Stimulated activated CD4-positive, alpha-beta T cell treated with anti-CD3 and anti-CD28 coated beads, Interleukin-12 subunit alpha, Interleukin-12 subunit beta, amount 100 ng/mL, for 48 hours (primary cell): ENCODE results near the gene GRAMD1B.

Experiments used
- DNase-seq, 3 donors: peaks; one replicate each; pipeline ENCODE4 v3.0.0-alpha.2; 2020; ENCODE audit warnings: low read depth in 2 of 3, low spot score in 1 of 3

Gene GRAMD1B

DNA sequence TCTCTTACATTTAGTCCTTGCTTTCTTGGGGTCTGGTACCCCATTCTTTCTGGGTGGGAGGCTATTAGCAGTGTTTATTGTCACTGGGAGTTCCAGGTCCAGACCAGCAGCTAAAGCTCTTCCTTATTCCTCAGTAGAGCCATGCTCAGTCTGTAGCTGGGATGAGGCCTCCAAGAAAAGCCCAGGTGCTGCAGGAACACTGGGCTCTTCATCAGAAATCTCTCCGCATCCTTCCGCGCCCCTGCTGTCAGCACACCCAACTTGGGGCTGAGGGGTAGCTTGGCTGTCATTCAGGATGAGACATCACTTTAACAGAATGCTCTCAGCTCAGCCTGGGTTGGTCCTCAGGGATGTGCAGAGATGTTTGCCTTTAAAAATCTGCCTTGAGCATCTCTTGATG is 97.5 kb downstream of the GRAMD1B start:
- no peak for DNase-seq

DNA sequence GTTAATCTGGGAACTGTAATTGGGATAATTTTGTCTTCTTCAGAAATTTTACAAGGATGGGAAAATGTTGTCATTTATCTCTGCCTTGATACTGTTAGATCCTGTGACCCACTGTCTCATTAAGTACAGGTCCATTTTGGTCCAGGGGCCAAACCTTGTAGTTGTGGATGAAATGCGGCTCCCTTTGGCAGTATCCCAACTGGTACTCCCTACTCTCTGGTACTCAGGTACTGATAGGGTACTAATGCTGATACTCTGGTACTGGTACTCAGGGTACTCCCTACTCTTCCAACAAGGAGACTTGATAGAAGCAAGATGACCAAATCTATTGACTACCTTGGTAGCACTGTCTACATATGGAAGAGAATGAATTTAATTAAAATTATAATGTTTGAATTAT is 97.9 kb downstream of the GRAMD1B start:
- DNase-seq: no peak

DNA sequence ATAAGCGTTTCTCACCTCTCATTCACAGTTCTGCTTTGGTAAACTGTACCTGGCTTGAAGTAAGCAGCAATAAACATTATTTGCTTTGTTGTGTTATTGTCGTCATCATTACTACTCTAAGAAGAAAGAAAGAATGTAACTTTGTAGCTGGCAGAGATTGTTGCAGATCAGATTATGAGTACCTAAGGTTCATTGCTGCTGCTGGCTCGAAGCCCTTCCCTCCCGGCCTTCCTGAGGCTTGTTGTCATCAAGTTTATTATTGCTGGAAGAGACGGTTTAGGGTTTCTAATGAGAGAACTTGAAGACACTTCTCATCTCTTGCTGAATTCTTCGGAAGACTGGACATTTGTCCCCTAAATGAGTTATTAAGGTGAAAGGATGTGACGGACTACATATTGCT is 101.3 kb downstream of the GRAMD1B start:
- no peak for DNase-seq

DNA sequence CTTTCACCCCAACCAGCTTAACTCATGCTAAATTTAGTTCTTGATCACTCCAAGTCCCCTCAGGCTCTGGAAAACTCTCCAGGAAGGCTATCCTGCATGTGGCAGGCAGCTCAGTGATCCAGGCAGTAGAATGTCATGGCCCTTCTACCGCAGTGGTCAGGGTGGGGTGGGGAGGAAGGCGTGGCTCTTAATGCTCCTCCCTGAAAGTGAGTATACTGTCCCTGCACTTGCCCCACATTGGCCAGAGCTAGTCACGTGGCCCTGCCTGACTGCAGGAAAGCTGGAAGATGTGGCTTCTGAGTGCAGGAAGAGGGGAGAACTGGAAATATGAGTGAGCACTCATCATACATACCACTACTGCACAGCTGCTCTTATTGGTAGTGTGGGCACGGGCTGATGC is 102.1 kb downstream of the GRAMD1B start:
- DNase-seq: no peak

DNA sequence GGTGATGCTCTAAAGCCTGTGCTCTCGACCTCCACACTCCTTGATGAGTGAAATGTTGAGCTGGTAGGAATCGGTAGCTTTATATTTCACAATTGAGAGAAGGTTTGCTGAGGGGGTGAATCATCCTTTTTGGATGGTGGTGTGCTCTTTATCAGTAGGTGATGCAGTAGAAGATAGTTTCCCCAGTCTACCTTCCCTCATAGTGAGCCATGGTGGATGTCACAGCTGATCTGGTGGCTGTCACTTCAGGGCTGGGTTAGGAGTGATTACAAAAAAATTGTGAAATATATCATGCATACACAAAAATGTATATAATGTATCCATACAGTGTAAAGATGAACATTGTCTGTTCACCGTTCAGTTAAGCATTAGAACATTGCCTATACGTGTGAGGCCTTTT is 105.3 kb downstream of the GRAMD1B start:
- DNase-seq: no peak

DNA sequence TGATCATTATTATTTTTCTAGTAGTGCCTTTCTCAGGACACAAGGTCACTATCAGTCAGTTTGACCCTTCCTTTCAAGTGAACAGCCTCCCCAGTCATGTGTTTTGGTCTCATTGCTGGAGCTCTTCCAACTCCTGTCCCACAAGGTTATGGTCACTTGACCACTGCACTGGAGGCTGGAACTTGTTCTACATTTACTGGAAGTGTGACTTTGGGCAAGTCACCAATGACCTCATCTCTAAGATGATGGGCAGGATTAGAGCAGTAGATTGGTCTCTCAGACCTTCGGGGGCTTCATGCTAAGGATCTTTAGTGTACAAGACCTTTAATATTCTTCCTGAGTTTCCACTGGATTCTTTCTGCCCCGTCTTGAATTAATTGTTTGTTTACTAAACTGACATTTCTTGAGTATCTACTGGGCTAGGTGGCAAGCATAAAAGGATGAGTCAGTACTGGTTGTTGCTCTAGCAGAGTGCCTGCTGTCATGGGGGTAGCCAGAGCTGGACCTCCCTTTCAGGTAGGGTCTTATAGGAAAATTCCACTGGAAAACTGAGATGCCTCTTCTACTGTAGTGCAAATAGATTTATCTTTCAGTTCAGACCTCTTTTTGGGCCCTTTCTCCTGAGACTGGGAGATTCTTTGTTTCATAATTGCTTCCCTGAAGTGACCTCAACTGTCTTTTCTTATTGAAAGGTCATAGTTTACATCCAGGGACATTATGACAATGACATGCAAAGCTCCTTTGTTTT is 106.8 kb downstream of the GRAMD1B start:
- no peak for DNase-seq

DNA sequence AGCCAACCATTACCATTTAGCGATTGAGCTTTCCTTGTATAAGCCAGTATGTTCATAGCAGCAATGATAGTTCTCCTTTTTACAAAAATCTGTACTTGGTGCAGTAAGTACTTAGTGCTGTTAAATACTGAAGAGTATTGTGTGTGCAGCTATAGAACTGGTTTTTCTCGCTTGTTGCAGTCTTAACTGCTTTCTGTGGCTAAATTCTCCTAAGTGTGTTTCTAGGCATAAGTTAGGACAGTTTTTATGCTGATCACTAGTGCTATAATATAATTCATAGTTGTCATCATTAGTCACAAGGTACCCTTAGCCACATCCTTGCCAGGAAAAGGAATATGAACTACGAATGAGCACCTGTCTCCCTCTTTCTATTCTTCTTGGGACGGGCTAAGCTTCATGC is 107.7 kb downstream of the GRAMD1B start:
- no peak for DNase-seq

DNA sequence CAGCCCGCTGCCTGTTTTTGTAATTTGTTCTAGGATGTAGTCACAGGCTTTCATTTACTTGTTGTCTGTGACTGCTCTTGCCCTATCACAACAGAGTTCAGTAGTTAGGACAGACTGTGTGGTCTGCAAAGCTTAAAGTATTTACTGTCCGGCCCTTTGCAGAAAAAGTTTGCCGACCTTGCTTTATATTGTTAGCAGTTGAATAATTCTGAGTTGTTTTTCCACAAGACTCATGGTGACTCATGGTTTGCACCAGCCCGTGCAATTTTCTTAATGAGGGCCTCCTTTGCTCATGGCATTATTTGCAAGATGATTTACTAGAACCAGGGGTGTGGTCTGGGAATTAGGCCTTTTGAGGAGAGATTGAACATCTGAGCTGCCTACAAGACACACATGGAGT is 113.7 kb downstream of the GRAMD1B start:
- no peak for DNase-seq

DNA sequence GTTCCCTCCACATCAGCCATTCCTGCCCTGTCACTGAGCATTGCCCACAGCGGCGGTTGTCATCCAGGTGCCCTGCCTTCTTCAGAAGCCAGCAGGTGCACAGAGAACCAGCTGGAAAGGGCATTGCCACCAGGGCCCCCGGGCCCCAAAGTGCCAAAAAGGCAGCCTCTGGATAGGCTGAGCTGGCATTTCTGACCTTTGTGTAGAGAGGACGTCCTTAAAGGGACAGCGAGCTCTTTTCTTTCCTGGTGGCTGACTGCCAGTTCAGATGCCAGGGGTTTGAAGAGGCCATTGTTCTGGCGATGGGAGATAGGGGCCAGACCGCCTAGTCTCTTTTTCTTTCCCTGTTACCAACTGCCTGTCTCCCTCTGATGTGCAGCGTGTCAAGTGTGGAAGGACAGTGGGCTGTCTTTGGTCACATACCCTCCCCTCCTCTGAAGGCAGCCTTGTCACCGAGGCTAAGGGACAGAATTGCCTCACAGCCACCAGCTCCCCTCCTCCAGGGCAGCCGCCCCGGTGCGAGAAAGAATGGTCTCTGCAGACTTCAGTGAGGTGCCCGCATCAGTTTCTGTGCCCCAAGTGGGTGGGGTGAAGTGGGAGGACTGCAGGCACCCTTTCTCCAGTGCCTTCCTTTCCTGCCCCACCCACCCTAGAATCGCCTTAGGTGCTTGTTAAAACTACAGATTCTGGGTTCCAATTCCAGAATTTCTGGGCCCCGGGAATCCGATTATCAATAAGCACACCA is 114.7 kb downstream of the GRAMD1B start:
- no peak for DNase-seq

DNA sequence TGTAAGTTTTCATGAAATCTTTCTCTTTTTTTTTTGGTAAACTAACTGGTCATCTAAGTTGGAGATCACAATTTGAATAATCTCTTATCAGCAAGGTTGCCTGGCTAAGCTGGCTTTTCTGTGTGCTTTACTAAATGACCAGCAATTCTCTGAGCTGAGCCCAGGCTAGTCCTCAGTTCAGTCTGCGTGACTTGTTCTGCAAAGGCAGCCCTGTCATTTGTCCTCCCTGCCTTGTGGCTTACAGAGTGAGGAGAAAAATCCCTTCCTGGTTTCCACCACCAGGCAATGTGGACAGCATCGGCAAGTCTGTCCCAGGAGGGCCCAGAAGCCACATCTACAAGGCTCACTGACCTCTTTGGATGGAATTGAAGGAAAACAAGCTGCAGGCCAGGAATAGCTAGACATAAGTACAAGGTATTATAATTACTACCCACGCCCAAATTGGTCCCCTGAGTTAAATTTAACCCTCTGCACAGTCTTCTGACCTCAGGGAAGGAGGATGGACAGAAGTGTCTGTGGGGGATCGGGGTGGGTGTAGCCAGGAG is 115.7 kb downstream of the GRAMD1B start:
- no peak for DNase-seq

DNA sequence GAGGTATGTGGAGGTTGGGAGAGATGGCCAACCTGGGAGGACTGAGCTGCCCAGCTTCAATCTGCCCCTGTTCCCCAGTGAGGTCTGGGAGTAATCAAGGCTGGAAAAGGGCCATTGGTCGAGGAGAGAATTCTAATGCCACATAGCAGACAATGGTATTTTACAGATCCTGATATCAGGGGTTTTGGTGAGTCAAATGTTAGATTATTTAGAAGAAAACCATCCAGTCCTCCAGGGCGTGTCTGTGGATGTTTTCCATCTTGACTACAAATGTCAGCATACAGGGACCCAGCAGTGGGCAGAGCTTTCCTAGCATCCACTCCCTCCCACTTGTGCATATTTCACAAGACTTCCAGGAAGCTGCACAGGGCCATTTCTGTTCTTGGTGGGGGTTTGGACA is 116.4 kb downstream of the GRAMD1B start:
- DNase-seq: no peak

DNA sequence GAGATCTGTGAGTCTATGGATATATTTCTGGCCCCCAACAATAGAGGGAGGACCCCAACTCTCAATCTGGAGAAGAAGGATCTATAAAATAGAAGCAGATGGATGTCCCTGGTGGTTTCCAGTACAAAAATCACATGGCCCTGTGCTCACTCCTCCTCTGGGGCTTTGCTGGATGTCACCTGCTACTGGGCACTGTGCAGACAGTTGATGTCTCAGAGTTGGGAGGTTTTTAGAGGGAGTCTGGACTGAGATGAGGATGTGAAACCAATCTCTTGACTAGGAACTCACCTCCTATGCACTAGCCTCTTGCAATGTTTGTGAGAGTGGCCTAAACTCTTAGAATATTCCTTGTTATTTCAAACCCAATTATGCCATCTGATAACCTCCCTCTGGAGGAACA is 117.1 kb downstream of the GRAMD1B start:
- DNase-seq: no peak

DNA sequence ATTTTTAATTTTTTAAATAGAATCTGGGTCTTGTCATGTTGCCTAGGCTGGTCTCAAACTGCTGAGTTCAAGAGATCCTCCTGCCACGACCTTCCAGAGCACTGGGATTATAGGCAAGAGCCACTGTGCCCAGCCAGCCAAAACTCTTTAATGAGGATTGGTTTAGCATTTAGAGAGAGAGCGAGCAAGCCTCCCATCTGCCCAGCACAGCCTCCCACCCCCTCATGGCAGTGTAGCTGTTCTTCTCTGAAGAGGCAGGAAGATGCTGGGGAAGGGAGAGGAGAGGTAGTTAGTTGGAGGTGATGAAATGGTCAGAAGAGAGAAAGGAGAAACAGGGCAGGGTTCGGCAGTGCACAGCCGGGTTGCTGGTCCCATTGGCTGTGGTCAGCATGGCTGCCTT is 118.7 kb downstream of the GRAMD1B start:
- DNase-seq: no peak

DNA sequence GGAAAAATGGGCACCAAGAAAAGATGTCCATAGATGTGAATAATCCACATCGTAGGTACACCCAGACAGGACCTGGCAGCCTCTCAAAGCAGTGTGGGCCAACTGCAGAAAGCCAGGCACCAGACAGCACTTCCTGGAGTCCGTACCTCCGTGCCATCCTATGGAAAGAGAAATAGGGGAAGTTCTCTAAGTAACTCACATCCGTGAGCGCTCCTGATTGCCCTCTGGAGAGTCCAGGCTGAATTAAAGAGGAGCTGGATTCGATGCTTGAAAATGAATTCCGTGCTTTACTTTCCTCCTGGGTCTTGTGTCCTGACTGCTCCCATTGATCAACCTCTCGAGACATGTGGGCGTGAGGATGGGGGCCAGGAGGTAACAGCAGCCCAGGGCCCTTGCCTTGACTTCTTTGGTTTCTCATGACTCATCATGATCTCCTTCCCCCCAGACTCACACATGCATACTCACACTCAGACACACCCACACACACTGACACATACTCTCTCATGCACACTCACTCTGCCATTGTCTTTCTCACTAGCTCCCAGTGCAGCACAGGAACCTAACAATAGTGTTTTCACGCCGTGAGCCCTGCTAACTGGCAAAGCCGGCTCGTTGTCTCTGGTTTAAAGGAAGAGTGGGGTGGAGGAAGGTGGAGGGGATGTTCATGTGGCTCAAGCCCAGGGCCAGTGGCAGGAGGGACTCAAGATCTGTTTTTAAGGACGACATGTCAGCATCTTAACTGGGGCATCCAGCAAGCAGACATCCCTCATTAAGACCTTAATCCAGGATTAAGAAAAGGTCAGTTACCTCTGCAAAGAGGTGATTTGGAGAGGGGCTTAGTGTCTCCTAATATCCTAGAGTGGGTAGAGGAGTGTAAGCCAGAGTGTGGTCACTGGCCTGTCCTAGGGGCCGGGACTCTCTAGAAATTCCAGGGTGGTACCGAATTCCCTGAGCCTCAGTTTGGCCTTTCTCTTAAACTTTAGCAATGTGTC is 120.2 kb downstream of the GRAMD1B start:
- DNase-seq: no peak

DNA sequence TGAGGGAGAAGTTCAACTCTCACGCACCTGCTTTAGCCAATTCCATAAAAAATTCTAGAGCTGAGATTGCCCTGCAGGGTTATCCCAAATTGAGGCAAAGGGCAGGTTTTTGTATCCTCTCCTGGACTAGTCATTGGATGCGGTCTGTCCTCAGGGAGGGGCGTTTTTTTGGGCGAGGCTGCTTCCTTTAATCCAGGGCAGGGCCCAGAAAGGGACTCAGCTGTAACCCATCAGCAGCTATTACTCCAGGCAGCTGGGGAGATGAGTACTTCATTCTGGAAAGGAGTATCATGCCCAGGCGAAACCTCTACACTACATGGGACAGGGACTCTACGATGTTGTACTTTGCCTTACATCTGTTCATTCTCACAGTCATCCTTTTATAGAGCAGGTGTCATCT is 121.0 kb downstream of the GRAMD1B start:
- no peak for DNase-seq

DNA sequence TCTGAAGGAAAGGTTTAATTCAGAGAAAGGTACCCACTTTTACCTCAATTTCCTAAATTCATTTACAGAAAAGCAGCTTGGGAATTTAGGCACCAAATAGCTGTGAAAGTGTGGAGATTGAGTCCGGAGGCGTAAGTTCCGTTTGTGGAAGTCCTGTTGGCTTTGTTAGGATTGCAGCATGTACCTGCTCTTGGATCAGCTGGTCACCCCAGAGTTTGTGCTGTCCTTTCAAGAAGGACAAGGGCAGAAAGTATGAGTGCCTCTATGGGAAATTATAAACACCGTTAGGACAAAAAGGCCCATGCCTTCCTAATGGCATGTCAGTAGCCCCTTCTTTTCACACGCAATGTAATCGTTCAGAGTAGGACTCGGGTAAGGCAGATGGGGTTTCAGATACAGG is 126.6 kb downstream of the GRAMD1B start:
- DNase-seq: no peak

DNA sequence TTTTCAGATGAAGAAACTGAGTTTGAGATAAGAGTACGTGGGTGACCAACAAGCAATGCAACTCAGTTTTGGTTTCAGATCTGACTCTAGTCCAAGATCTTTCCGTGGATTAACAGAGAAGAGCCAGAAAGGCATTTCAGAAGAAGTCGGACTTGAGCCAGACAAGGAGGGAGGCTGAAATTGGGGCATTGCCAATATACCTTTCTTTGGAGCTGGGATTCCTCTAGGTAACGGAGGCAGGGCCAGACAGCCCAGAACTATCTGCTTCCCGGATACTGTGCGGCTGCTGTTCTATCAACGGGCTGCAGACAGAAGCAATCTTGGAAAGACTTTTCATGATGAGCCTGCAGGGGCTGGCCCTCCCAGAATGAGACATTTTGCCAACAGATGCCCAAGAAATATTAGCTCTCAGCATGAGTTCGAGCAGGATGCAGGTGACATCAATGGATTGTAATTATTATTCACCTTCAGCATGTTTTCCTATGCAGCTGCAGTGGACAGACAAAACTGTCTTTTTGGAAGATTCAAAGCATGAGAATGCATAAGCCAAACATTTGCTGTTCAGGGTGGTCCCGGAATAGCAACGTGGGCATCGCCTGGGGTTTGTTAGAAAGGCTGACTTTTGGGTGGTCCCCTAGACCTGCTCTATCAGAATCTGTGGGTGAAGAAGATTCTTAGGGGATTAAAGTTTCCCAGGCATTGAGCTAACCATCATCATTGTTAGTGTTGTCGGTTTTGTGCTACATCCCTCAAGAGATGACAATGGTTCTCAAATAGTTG is 128.7 kb downstream of the GRAMD1B start:
- DNase-seq: no peak

DNA sequence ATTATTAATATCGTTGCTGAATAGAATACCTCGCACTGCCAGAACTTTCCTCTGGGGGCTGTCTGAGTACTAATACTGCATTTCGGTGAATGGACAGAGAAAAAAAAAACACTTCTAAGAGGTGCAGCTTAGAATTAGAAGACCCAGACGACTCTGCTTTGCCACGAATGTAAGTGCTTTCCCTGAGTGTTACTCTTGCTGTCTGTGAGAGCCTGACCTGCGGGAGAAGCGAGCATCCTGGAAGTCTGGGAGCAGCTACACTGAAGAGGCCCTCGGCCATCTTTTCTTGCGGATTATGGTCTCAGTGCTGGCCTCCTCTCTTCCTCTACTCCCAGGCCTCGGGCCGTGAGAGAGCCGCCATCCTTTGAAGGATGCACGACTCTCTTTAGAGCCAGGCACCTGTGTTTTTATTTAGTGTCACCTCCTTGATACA is 129.5 kb downstream of the GRAMD1B start:
- no peak for DNase-seq

DNA sequence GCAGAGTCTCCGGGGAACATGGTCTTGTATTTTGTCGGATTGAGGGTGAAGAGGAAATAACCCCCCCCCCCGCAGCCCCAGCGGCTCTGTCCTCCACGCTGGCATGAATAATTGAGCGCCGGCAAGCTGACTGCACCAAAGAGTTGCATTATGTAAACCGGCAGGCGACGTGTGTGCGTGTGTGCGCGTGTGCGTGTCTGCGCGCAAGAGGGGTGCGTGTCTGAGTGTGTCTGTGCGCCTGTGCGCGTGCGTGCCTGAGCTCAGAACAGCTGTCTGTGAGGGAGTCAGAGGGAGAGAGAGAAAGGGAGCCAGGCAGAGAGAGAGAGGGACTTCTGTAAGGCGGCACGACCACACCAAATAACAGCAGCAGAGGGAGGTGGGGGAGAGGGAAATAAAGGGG is 129.9 kb downstream of the GRAMD1B start:
- peak in 1 of 3 donors; percentile 26 for DNase-seq

DNA sequence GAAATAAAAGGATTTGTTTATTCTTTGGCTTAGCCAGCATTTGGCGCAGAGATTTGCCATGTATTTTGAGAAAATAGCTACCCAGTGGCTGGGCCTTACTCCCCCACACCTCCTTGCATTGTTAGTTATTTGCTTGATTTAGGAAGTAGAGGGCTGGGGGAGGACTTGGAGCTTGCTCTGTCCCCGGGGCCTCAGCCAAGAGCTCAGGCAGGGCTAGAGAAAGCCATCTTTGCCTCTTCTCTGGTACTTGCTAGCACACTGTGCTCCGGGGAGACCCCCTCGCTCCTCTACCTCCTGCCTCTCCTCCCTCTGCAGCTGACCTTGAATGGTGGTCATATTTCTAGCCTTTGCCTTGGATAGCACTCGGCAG is 131.3 kb downstream of the GRAMD1B start:
- no peak for DNase-seq

DNA sequence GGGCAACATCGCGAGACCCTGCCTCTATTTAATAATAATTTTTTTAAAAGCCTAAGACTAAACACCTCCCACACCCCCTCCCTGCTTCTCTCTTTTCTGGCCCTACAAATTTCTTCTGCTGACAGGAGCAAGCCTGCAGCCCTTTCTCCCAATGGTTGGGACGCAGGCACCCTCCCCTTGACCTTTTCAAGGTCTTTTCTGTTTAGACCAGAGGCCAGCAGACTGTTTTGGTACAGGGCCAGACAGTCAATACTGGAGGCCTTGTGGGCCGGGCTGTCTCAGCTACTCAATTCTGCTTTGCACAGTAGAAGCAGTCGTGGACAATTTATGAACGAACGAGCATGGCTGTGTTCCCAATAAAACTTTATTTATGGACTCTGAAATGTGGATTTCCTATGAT is 132.1 kb downstream of the GRAMD1B start:
- DNase-seq: no peak
